ENCODE measurements around the gene LDLRAP1. TPM values are rescaled to one million over a fixed set of nuclear protein-coding genes. Genes with fewer than 3 reads are reported as not detected.

The LDLRAP1 gene
- total RNA-seq, 4 donors from 2014 or later = 12.6 to 21.2 (median 16.3) TPM

- H3K4me3 ChIP-seq = no peak overlapping the region
- WGBS = 90% methylated on average over 17 of the region's 21 CpGs
- DNase-seq (ENCODE audit: extremely low spot score) = no peak
- peaks cover 0 to 7% (median 4%) of the 10 kb centered on the region in 4 donors for H3K9me3 ChIP-seq
- no peaks in the 10 kb centered on the region for H3K4me1 ChIP-seq
- no peak overlapping the region for H3K27ac ChIP-seq (replicated peaks in 1 of 4)
- intact Hi-C loops (cut with DNase I) = no loop called here
- TF ChIP-seq POLR2AphosphoS5 (IDR thresholded peaks at IDR 0.05) (no peak), POLR2A (IDR thresholded peaks at IDR 0.05; ENCODE audit: low read depth) (no peak), EP300 (IDR thresholded peaks at IDR 0.05) (no peak), CTCF (IDR thresholded peaks at IDR 0.05) (no peak)
- no peaks in the 10 kb centered on the region for H3K27me3 ChIP-seq
- no peaks in the 10 kb centered on the region for H3K36me3 ChIP-seq
Observed at GRCh38 chr1:25527946-25528595, 15.3 kb upstream of the LDLRAP1 start.

- no peaks in the 10 kb centered on the region for H3K36me3 ChIP-seq
- H3K4me3 ChIP-seq = no peak overlapping the region
- WGBS = 81% methylated on average over 7 of the region's 7 CpGs
- no peaks in the 10 kb centered on the region for H3K27me3 ChIP-seq
- H3K27ac ChIP-seq (replicated peaks in 1 of 4) = no peak overlapping the region
- H3K9me3 ChIP-seq = peaks cover 0 to 7% (median 4%) of the 10 kb centered on the region in 4 donors
- DNase-seq (ENCODE audit: extremely low spot score) = no peak
- intact Hi-C loops (cut with DNase I) = no loop called here
- no peaks in the 10 kb centered on the region for H3K4me1 ChIP-seq
- no peak for TF ChIP-seq EP300 (IDR thresholded peaks at IDR 0.05)
- no peak for TF ChIP-seq POLR2AphosphoS5 (IDR thresholded peaks at IDR 0.05)
- TF ChIP-seq POLR2A (IDR thresholded peaks at IDR 0.05; ENCODE audit: low read depth) = no peak
- no peak for TF ChIP-seq CTCF (IDR thresholded peaks at IDR 0.05)
Observed at GRCh38 chr1:25528881-25529517, 14.4 kb upstream of the LDLRAP1 start.

- intact Hi-C loops (cut with DNase I) = no loop called here
- Histone ChIP-seq H3K27ac (replicated peaks in 1 of 4) (no peak overlapping the region), H3K36me3 (no peaks in the 10 kb centered on the region), H3K4me1 (no peaks in the 10 kb centered on the region), H3K27me3 (no peaks in the 10 kb centered on the region), H3K9me3 (peaks cover 0 to 7% (median 4%) of the 10 kb centered on the region in 4 donors), H3K4me3 (no peak overlapping the region)
- WGBS = 92% methylated on average over 12 of the region's 18 CpGs
- no peak for DNase-seq (ENCODE audit: extremely low spot score)
- TF ChIP-seq CTCF (IDR thresholded peaks at IDR 0.05) (no peak), POLR2AphosphoS5 (IDR thresholded peaks at IDR 0.05) (no peak), POLR2A (IDR thresholded peaks at IDR 0.05; ENCODE audit: low read depth) (no peak), EP300 (IDR thresholded peaks at IDR 0.05) (no peak)
Observed at GRCh38 chr1:25529518-25530185, 13.8 kb upstream of the LDLRAP1 start.

- intact Hi-C loops (cut with DNase I) = no loop called here
- Histone ChIP-seq H3K27ac (replicated peaks in 1 of 4) (no peak overlapping the region), H3K4me3 (no peak overlapping the region), H3K27me3 (no peaks in the 10 kb centered on the region), H3K36me3 (no peaks in the 10 kb centered on the region), H3K4me1 (no peaks in the 10 kb centered on the region), H3K9me3 (peaks cover 0 to 4% (median 1%) of the 10 kb centered on the region in 4 donors)
- WGBS = 85% methylated on average over 16 of the region's 22 CpGs
- no peak for DNase-seq (ENCODE audit: extremely low spot score)
- TF ChIP-seq CTCF (IDR thresholded peaks at IDR 0.05) (no peak), EP300 (IDR thresholded peaks at IDR 0.05) (no peak), POLR2AphosphoS5 (IDR thresholded peaks at IDR 0.05) (no peak), POLR2A (IDR thresholded peaks at IDR 0.05; ENCODE audit: low read depth) (no peak)
Observed at GRCh38 chr1:25530186-25531081, 13.0 kb upstream of the LDLRAP1 start.
